ENCODE measurements around the gene SPEM2. TPM values are rescaled to one million over a fixed set of nuclear protein-coding genes. Genes with fewer than 3 reads are reported as not detected.
A peak's percentile ranks its signal among the peaks of the same experiment; 100 is the strongest.

Gene SPEM2
- total and polyA plus RNA-seq, 2 donors, result 0.02 TPM; not detected in 1

DNA sequence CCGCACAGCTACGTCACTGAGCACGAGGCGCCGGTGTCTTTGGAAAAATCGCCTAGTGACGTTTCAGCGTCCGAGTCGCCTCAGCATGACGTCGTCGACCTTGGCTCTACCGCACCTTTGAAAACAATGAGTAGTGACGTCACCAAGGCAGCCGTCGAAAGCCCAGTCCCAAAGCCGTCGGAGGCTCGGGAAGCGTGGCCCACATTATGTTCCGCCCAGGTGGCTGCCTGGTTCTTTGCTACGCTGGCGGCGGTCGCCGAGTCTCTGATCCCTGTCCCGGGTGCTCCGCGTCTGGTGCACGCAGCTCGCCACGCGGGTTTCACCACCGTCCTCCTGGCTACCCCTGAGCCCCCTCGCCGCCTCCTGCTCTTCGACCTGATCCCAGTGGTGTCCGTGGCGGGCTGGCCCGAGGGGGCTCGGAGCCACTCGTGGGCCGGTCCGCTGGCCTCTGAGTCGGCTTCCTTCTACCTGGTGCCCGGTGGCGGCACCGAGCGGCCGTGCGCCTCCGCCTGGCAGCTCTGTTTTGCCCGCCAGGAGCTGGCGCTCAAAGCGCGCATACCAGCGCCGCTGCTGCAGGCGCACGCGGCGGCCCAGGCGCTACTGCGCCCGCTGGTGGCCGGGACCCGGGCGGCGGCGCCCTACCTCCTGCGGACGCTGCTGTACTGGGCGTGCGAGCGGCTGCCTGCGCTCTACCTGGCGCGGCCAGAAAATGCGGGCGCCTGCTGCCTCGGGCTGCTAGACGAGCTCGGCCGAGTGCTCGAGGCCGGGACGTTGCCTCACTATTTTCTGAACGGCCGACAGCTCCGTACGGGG, 11.3 kb downstream of the SPEM2 start:
- Histone ChIP-seq H3K9me3 (ENCODE audit: control insufficient read depth in 2 of 2, insufficient read depth in 1 of 2, low read length in 1 of 2) (no peaks in the 10 kb centered on the region), H3K4me3 (ENCODE audit: low read length in 2 of 2) (peak overlapping the region; percentile 39 to 75), H3K36me3 (ENCODE audit: control insufficient read depth in 2 of 2, insufficient read depth in 2 of 2, low read length in 1 of 2) (no peaks in the 10 kb centered on the region), H3K4me1 (ENCODE audit: control insufficient read depth in 2 of 2, insufficient read depth in 2 of 2, low read length in 2 of 2) (peaks cover 26 to 58% of the 10 kb centered on the region in 2 donors), H3K27ac (ENCODE audit: low read depth in 1 of 2, low read length in 1 of 2) (peak overlapping the region; percentile 55 to 74), H3K27me3 (ENCODE audit: control insufficient read depth in 2 of 2, insufficient read depth in 1 of 2, low read length in 1 of 2) (peaks cover 47 to 60% of the 10 kb centered on the region in 2 donors)
- 21% methylated on average over 92 of the region's 92 CpGs for WGBS
- peak in 8 of 9 donors; percentile 43 to 90 (median 76) for DNase-seq (ENCODE audit: low read depth in 6 of 9, low spot score in 9 of 9)

- H3K27ac ChIP-seq (ENCODE audit: low read depth in 1 of 2, low read length in 1 of 2), result no peak overlapping the region
- DNase-seq (ENCODE audit: low read depth in 6 of 9, low spot score in 9 of 9), result no peak
- no peaks in the 10 kb centered on the region for H3K9me3 ChIP-seq (ENCODE audit: control insufficient read depth in 2 of 2, insufficient read depth in 1 of 2, low read length in 1 of 2)
- WGBS, result 50% methylated on average over 31 of the region's 31 CpGs
- H3K36me3 ChIP-seq (ENCODE audit: control insufficient read depth in 2 of 2, insufficient read depth in 2 of 2, low read length in 1 of 2), result no peaks in the 10 kb centered on the region
- H3K4me1 ChIP-seq (ENCODE audit: control insufficient read depth in 2 of 2, insufficient read depth in 2 of 2, low read length in 2 of 2), result peaks cover 26 to 58% of the 10 kb centered on the region in 2 donors
- peaks cover 49 to 66% of the 10 kb centered on the region in 2 donors for H3K27me3 ChIP-seq (ENCODE audit: control insufficient read depth in 2 of 2, insufficient read depth in 1 of 2, low read length in 1 of 2)
- peak overlapping the region; percentile 6 to 39 for H3K4me3 ChIP-seq (ENCODE audit: low read length in 2 of 2)
Observed at GRCh38 chr17:7437369-7437863, 12.0 kb downstream of the SPEM2 start.

GRCh38 chr17:7437950-7438614, 12.7 kb downstream of the SPEM2 start:
- 12% methylated on average over 48 of the region's 48 CpGs for WGBS
- Histone ChIP-seq H3K4me3 (ENCODE audit: low read length in 2 of 2) (peak overlapping the region; percentile 19 to 43), H3K4me1 (ENCODE audit: control insufficient read depth in 2 of 2, insufficient read depth in 2 of 2, low read length in 2 of 2) (peaks cover 26 to 58% of the 10 kb centered on the region in 2 donors), H3K36me3 (ENCODE audit: control insufficient read depth in 2 of 2, insufficient read depth in 2 of 2, low read length in 1 of 2) (no peaks in the 10 kb centered on the region), H3K27ac (ENCODE audit: low read depth in 1 of 2, low read length in 1 of 2) (no peak overlapping the region), H3K9me3 (ENCODE audit: control insufficient read depth in 2 of 2, insufficient read depth in 1 of 2, low read length in 1 of 2) (no peaks in the 10 kb centered on the region), H3K27me3 (ENCODE audit: control insufficient read depth in 2 of 2, insufficient read depth in 1 of 2, low read length in 1 of 2) (peaks cover 52 to 73% of the 10 kb centered on the region in 2 donors)
- peak in 3 of 9 donors; percentile 39 to 66 (median 45) for DNase-seq (ENCODE audit: low read depth in 6 of 9, low spot score in 9 of 9)

GRCh38 chr17:7438656-7439460, 13.4 kb downstream of the SPEM2 start:
- no peak for DNase-seq (ENCODE audit: low read depth in 6 of 9, low spot score in 9 of 9)
- WGBS, result 50% methylated on average over 11 of the region's 11 CpGs
- H3K4me3 ChIP-seq (ENCODE audit: low read length in 2 of 2), result peak overlapping the region; percentile 19 to 43
- H3K4me1 ChIP-seq (ENCODE audit: control insufficient read depth in 2 of 2, insufficient read depth in 2 of 2, low read length in 2 of 2), result peaks cover 26 to 58% of the 10 kb centered on the region in 2 donors
- no peak overlapping the region for H3K27ac ChIP-seq (ENCODE audit: low read depth in 1 of 2, low read length in 1 of 2)
- peaks cover 56 to 81% of the 10 kb centered on the region in 2 donors for H3K27me3 ChIP-seq (ENCODE audit: control insufficient read depth in 2 of 2, insufficient read depth in 1 of 2, low read length in 1 of 2)
- H3K36me3 ChIP-seq (ENCODE audit: control insufficient read depth in 2 of 2, insufficient read depth in 2 of 2, low read length in 1 of 2), result no peaks in the 10 kb centered on the region
- no peaks in the 10 kb centered on the region for H3K9me3 ChIP-seq (ENCODE audit: control insufficient read depth in 2 of 2, insufficient read depth in 1 of 2, low read length in 1 of 2)

- Histone ChIP-seq H3K27me3 (ENCODE audit: control insufficient read depth in 2 of 2, insufficient read depth in 1 of 2, low read length in 1 of 2) (peaks cover 60 to 88% of the 10 kb centered on the region in 2 donors), H3K27ac (ENCODE audit: low read depth in 1 of 2, low read length in 1 of 2) (no peak within 1 kb of the TSS), H3K4me3 (ENCODE audit: low read length in 2 of 2) (peak within 1 kb of the TSS; percentile 25 to 43)
Observed at GRCh38 chr17:7439462-7440112, 14.2 kb downstream of the SPEM2 start, which contains the start of gene FGF11. FGF11 (plus strand) TSS chr17:7439512; CDS start chr17:7439621, 109 bp downstream.

DNA sequence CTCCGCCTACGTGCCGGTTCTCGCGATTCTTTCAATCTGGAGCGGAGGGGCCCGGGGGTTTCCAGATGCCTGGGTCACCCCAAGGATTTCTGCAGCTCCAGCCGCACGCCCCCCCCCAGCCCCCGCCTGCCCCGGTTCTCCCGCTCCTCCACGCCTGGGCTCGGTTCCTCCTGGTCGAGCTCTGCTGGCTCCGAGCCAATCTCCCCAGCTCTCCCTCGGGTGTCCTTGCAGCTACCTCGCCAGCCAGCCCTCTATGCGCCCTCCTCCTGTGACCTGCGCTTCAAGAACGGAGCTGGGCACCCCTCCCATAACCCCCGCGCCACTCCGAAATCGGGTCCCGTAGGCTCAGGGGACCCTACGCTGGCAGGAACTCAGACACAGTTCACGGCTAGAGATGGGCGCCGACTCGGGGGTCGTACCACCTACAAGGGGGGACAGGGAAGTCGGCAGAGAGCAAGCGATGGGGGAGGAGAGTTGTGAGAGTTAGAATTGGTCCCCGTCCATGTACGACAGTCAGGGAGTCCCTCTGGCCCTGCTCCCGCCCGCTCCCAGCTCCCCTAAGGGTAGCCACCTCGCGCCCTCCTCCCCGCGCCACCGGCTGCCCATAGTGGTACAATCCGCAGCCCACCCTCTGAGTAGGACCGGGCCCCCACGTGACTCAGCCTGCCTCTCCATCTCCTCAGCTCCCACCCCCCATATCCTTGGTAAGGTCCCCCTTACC, 14.9 kb downstream of the SPEM2 start:
- Histone ChIP-seq H3K9me3 (ENCODE audit: control insufficient read depth in 2 of 2, insufficient read depth in 1 of 2, low read length in 1 of 2) (peaks cover 0 to 3% of the 10 kb centered on the region in 2 donors), H3K4me1 (ENCODE audit: control insufficient read depth in 2 of 2, insufficient read depth in 2 of 2, low read length in 2 of 2) (peaks cover 40 to 70% of the 10 kb centered on the region in 2 donors), H3K36me3 (ENCODE audit: control insufficient read depth in 2 of 2, insufficient read depth in 2 of 2, low read length in 1 of 2) (no peaks in the 10 kb centered on the region), H3K4me3 (ENCODE audit: low read length in 2 of 2) (peak overlapping the region; percentile 25), H3K27ac (ENCODE audit: low read depth in 1 of 2, low read length in 1 of 2) (no peak overlapping the region), H3K27me3 (ENCODE audit: control insufficient read depth in 2 of 2, insufficient read depth in 1 of 2, low read length in 1 of 2) (peaks cover 64 to 95% of the 10 kb centered on the region in 2 donors)
- peak in 2 of 9 donors; percentile 21 to 38 for DNase-seq (ENCODE audit: low read depth in 6 of 9, low spot score in 9 of 9)
- WGBS, result 2% methylated on average over 46 of the region's 46 CpGs

More at GRCh38 chr17:7439462-7440112, 14.2 kb downstream of the SPEM2 start, which contains the start of gene FGF11:
- WGBS, result 5% methylated on average over 50 of the region's 50 CpGs
- Histone ChIP-seq H3K9me3 (ENCODE audit: control insufficient read depth in 2 of 2, insufficient read depth in 1 of 2, low read length in 1 of 2) (no peaks in the 10 kb centered on the region), H3K36me3 (ENCODE audit: control insufficient read depth in 2 of 2, insufficient read depth in 2 of 2, low read length in 1 of 2) (no peaks in the 10 kb centered on the region), H3K4me1 (ENCODE audit: control insufficient read depth in 2 of 2, insufficient read depth in 2 of 2, low read length in 2 of 2) (peaks cover 33 to 64% of the 10 kb centered on the region in 2 donors)
- no peak for DNase-seq (ENCODE audit: low read depth in 6 of 9, low spot score in 9 of 9)

GRCh38 chr17:7440834-7441195, 15.4 kb downstream of the SPEM2 start:
- 8% methylated on average over 12 of the region's 12 CpGs for WGBS
- Histone ChIP-seq H3K9me3 (ENCODE audit: control insufficient read depth in 2 of 2, insufficient read depth in 1 of 2, low read length in 1 of 2) (peaks cover 0 to 7% of the 10 kb centered on the region in 2 donors), H3K27me3 (ENCODE audit: control insufficient read depth in 2 of 2, insufficient read depth in 1 of 2, low read length in 1 of 2) (peaks cover 65 to 99% of the 10 kb centered on the region in 2 donors), H3K27ac (ENCODE audit: low read depth in 1 of 2, low read length in 1 of 2) (no peak overlapping the region), H3K4me1 (ENCODE audit: control insufficient read depth in 2 of 2, insufficient read depth in 2 of 2, low read length in 2 of 2) (peaks cover 43 to 70% of the 10 kb centered on the region in 2 donors), H3K36me3 (ENCODE audit: control insufficient read depth in 2 of 2, insufficient read depth in 2 of 2, low read length in 1 of 2) (no peaks in the 10 kb centered on the region), H3K4me3 (ENCODE audit: low read length in 2 of 2) (peak overlapping the region in 1 of 2 donors; percentile 25)
- peak in 1 of 9 donors; percentile 12 for DNase-seq (ENCODE audit: low read depth in 6 of 9, low spot score in 9 of 9)

- peaks cover 0 to 7% of the 10 kb centered on the region in 2 donors for H3K9me3 ChIP-seq (ENCODE audit: control insufficient read depth in 2 of 2, insufficient read depth in 1 of 2, low read length in 1 of 2)
- H3K36me3 ChIP-seq (ENCODE audit: control insufficient read depth in 2 of 2, insufficient read depth in 2 of 2, low read length in 1 of 2), result no peaks in the 10 kb centered on the region
- H3K4me1 ChIP-seq (ENCODE audit: control insufficient read depth in 2 of 2, insufficient read depth in 2 of 2, low read length in 2 of 2), result peaks cover 40 to 70% of the 10 kb centered on the region in 2 donors
- H3K27ac ChIP-seq (ENCODE audit: low read depth in 1 of 2, low read length in 1 of 2), result no peak overlapping the region
- WGBS, result 93% methylated on average over 7 of the region's 7 CpGs
- H3K27me3 ChIP-seq (ENCODE audit: control insufficient read depth in 2 of 2, insufficient read depth in 1 of 2, low read length in 1 of 2), result peaks cover 65 to 99% of the 10 kb centered on the region in 2 donors
- DNase-seq (ENCODE audit: low read depth in 6 of 9, low spot score in 9 of 9), result no peak
- H3K4me3 ChIP-seq (ENCODE audit: low read length in 2 of 2), result no peak overlapping the region
Observed at GRCh38 chr17:7441266-7441665, 15.8 kb downstream of the SPEM2 start.
